Progenitor cell of endocrine pancreas (in vitro differentiated cells): Measurements from ENCODE around the gene BEST2. TPM values are rescaled to one million over a fixed set of nuclear protein-coding genes. Genes with fewer than 3 reads are reported as not detected.
"Not testable (repeated sequence)": the region's sequence is repeated elsewhere in the genome, so short reads cannot be mapped to it uniquely, and the experiment has no call there.

ENCODE experiments used
- DNase-seq: peaks from one replicate; pipeline ENCODE4 v3.0.0; 2021; ENCODE audit warnings: low spot score; ENCODE audit not compliant: unreplicated experiment
- H3K27ac Mint-ChIP-seq: 2 replicates; pipeline ENCODE4 v1.8.0; 2021; ENCODE audit warnings: mild to moderate bottlenecking, moderate library complexity, mixed read lengths
- H3K27me3 Mint-ChIP-seq: 2 replicates; pipeline ENCODE4 v1.8.0; 2021; ENCODE audit warnings: mixed read lengths
- H3K36me3 Mint-ChIP-seq: 2 replicates; pipeline ENCODE4 v1.8.0; 2022; ENCODE audit warnings: mixed read lengths; ENCODE audit not compliant: insufficient read depth
- H3K4me1 Mint-ChIP-seq: 2 replicates; pipeline ENCODE4 v1.8.0; 2021; ENCODE audit warnings: low read depth, mixed read lengths
- H3K4me3 Mint-ChIP-seq: 2 replicates; pipeline ENCODE4 v1.8.0; 2021; ENCODE audit warnings: low read depth, mild to moderate bottlenecking, moderate library complexity, mixed read lengths
- H3K9me3 Mint-ChIP-seq: 2 replicates; pipeline ENCODE4 v1.8.0; 2021; ENCODE audit warnings: low read depth, mixed read lengths
- total RNA-seq: library from RNA; stranded (reverse); gene quantifications from 2 replicates; pipeline ENCODE4 v1.2.1, GENCODE V29; 2021
- TF ChIP-seq, protein P1 (sequence below): fragments of 200-600 bp; sonication (generic); IDR thresholded peaks from one replicate; pipeline ENCODE4 v1.5.0; 2021; ENCODE audit warnings: antibody characterized with exemption, mild to moderate bottlenecking; ENCODE audit not compliant: unreplicated experiment

BEST2 gene
- total RNA-seq, 1 donor from 2014 or later = not detected

- no peak for DNase-seq
- Mint-ChIP-seq H3K27ac (no peak overlapping the region), H3K4me1 (no peaks in the 10 kb centered on the region), H3K4me3 (no peak overlapping the region), H3K36me3 (peaks cover 32% of the 10 kb centered on the region), H3K27me3 (no peaks in the 10 kb centered on the region), H3K9me3 (no peaks in the 10 kb centered on the region)
- TF ChIP-seq, protein P1, sequence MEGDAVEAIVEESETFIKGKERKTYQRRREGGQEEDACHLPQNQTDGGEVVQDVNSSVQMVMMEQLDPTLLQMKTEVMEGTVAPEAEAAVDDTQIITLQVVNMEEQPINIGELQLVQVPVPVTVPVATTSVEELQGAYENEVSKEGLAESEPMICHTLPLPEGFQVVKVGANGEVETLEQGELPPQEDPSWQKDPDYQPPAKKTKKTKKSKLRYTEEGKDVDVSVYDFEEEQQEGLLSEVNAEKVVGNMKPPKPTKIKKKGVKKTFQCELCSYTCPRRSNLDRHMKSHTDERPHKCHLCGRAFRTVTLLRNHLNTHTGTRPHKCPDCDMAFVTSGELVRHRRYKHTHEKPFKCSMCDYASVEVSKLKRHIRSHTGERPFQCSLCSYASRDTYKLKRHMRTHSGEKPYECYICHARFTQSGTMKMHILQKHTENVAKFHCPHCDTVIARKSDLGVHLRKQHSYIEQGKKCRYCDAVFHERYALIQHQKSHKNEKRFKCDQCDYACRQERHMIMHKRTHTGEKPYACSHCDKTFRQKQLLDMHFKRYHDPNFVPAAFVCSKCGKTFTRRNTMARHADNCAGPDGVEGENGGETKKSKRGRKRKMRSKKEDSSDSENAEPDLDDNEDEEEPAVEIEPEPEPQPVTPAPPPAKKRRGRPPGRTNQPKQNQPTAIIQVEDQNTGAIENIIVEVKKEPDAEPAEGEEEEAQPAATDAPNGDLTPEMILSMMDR = no peak
Observed at GRCh38 chr19:12708641-12709040, 43.0 kb upstream of the BEST2 start.

DNA sequence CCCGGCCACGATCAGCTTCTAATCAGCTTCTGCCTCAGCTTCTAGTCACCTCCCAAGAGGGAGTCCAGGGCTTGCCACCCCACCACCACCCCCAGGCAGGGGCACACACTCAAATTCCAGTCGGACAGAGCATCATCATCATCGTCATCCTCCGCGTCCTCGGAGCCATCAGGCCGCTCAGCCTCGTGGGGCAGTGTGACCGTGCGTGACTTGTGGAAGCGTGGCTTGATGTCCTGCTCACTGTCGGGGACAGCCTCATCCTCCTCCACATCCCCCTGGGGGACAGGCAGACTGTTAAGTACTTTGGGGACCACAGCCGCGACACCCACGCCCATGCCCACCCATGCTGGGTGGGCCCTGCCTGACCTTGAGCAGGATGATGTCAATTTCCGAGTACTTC is 40.4 kb upstream of the BEST2 start:
- H3K27ac Mint-ChIP-seq = no peak overlapping the region
- no peaks in the 10 kb centered on the region for H3K27me3 Mint-ChIP-seq
- no peaks in the 10 kb centered on the region for H3K4me1 Mint-ChIP-seq
- no peaks in the 10 kb centered on the region for H3K9me3 Mint-ChIP-seq
- DNase-seq = no peak
- peaks cover 32% of the 10 kb centered on the region for H3K36me3 Mint-ChIP-seq
- TF ChIP-seq, protein P1 = no peak
- no peak overlapping the region for H3K4me3 Mint-ChIP-seq

GRCh38 chr19:12712077-12712476 is 39.5 kb upstream of the BEST2 start:
- H3K4me3 Mint-ChIP-seq, H3K27me3 Mint-ChIP-seq, H3K9me3 Mint-ChIP-seq, DNase-seq, H3K4me1 Mint-ChIP-seq, H3K27ac Mint-ChIP-seq: not testable (repeated sequence)
- TF ChIP-seq, protein P1 = peak; percentile 47
- peaks cover 34% of the 10 kb centered on the region for H3K36me3 Mint-ChIP-seq

DNA sequence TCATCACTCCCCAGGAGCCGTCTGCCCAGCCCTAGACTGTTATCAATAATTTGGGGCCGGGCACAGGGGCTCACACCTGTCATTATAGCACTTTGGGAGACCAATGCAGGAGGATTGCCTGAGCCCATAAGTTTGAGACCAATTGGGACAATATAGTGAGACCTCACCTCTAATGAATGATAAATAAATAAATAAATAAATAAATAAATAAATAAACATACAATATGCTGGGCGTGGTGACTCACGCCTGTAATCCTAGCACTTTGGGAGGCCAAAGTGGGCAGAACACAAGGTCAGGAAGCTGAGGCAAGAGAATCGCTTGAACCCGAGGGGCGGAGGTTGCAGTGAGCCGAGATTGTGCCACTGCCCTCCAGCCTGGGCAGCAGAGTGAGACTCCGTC is 38.3 kb upstream of the BEST2 start:
- not testable (repeated sequence) for H3K27me3 Mint-ChIP-seq, H3K9me3 Mint-ChIP-seq, H3K4me1 Mint-ChIP-seq, H3K4me3 Mint-ChIP-seq, H3K27ac Mint-ChIP-seq, DNase-seq
- peaks cover 34% of the 10 kb centered on the region for H3K36me3 Mint-ChIP-seq

DNA sequence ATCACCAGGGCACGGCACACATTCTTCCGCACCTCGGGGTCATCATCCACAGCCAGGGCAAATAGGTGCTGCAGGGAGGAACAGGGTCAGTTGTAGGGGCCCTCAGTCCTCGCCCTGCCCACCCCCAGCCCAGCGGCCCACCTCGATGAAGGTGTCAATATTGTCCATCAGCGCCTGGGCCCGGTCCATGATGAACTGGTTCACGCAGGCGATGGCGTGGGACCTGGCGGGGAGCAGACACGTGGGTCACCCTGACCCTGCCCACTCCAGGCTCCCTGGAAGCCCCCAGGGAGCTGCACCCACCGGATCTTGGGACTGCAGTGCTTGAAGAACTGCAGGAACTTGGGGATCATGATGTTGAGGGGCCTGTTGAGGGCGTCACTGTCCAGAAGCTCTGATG is 36.5 kb upstream of the BEST2 start:
- Mint-ChIP-seq H3K27me3 (no peaks in the 10 kb centered on the region), H3K36me3 (peaks cover 31% of the 10 kb centered on the region), H3K4me1 (peaks cover 3% of the 10 kb centered on the region), H3K9me3 (no peaks in the 10 kb centered on the region), H3K27ac (no peak overlapping the region), H3K4me3 (no peak overlapping the region)
- TF ChIP-seq, protein P1 = no peak
- DNase-seq = no peak

DNA sequence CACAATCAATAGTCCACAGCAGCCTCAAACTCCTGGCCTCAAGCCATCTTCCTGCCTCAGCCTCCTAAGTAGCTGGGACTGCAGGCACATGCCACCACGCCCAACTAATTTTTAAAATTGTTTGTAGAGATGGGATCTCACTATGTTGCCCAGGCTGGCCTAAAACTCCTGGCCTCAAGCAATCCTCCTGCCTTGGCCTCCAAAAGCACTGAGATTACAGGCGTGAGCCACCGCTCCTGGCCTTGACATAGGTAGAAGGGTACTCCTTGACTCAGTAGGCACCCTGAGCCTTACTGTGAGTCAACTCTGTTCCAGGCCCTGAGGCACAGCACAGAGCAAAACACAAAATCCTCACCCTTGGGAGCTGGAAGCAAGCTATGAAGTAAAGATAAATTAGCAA is 35.7 kb upstream of the BEST2 start:
- Mint-ChIP-seq H3K36me3 (peaks cover 27% of the 10 kb centered on the region), H3K4me3 (no peak overlapping the region), H3K4me1 (peaks cover 8% of the 10 kb centered on the region), H3K27ac (no peak overlapping the region), H3K27me3 (no peaks in the 10 kb centered on the region), H3K9me3 (no peaks in the 10 kb centered on the region)
- TF ChIP-seq, protein P1 = no peak
- DNase-seq = no peak
